ENCODE results near the gene SPG7. TPM values are rescaled to one million over a fixed set of nuclear protein-coding genes. Genes with fewer than 3 reads are reported as not detected.

Gene SPG7
- total RNA-seq, 1 donor from 2014 or later: 96.1 TPM

DNA sequence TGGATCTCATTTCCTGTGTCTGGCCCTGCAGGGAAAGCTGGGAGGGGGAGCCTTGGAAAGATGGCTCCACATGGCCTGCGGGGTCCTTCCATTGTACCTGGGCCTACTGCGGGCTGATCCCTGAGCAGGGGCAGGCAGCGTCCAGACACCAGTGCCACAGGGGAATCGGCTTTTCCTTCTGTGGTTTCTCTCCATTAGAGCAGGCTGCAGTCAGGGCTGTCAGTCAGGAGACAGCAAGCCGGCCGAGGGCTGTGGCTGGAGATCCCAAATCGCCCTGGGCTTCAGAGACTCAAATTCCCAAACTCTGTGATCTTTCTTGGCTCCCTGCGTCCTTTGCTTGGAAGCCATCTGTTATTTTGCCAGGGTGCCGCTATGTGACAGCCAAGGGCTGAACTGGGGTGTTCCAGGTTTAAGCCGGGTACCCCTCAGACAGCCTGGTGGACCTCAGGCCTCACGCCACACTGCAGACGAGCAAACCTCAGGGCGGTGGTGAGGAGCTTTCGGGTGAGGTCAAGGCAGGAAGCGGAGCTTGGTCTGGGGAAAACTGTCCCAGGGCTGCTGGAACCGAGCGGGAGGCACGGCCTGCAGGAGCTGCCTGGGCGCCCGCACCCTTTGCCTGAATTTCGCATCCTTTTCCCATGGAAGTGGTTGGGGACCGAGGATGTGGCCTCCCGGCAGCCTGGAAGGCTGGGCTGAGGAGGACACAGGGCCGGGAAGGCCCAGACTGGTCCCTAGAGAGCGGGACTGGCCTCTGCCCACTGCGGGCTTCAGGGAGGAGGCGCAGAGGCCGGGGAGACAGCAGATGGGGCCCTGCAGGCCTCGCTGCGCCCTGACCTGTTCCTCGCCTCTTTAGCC, 65.8 kb downstream of the SPG7 start:
- H3K9ac ChIP-seq (ENCODE audit: low read length): peak overlapping the region; percentile 53
- no peaks in the 10 kb centered on the region for H3K27me3 ChIP-seq (ENCODE audit: insufficient read depth, low read length)
- H3K27ac Mint-ChIP-seq (ENCODE audit: unreplicated experiment): peak overlapping the region; percentile 18
- DNase-seq (ENCODE audit: low read depth) (no peak), FAIRE-seq (no peak)
- no peaks in the 10 kb centered on the region for H3K9me3 ChIP-seq (ENCODE audit: insufficient read depth, low read depth, low read length)
- peaks cover 9% of the 10 kb centered on the region for H3K4me1 Mint-ChIP-seq (ENCODE audit: low read depth, unreplicated experiment)
- H3K36me3 Mint-ChIP-seq (ENCODE audit: low read depth, unreplicated experiment): no peaks in the 10 kb centered on the region
- H3K4me1 ChIP-seq (ENCODE audit: insufficient read depth, low read length): peaks cover 5% of the 10 kb centered on the region
- H3K27ac ChIP-seq (ENCODE audit: low read depth, low read length): no peak overlapping the region
- no peaks in the 10 kb centered on the region for H3K36me3 ChIP-seq (ENCODE audit: insufficient read depth, low read length)
- TF ChIP-seq CTCF (IDR thresholded peaks at IDR 0.05; ENCODE audit: insufficient read depth, low read depth, low read length): no peak
- no peak for TF ChIP-seq EZH2 (IDR thresholded peaks at IDR 0.05; ENCODE audit: insufficient read depth, low read length)
- peak overlapping the region; percentile 75 for H3K4me2 ChIP-seq (ENCODE audit: low read length)
- no peaks in the 10 kb centered on the region for H3K9me3 Mint-ChIP-seq (ENCODE audit: unreplicated experiment)
- no peaks in the 10 kb centered on the region for H4K20me1 ChIP-seq (ENCODE audit: insufficient read depth, low read length)
- H3K27me3 Mint-ChIP-seq (ENCODE audit: low read depth, unreplicated experiment): peaks cover 5% of the 10 kb centered on the region
- H3K4me3 Mint-ChIP-seq (ENCODE audit: unreplicated experiment): peak overlapping the region; percentile 34
- H2AFZ ChIP-seq (ENCODE audit: low read depth, low read length): peak overlapping the region; percentile 89
- no peak overlapping the region for H3K4me3 ChIP-seq (ENCODE audit: insufficient read depth, low read depth, low read length)
- peaks cover 5% of the 10 kb centered on the region for H3K79me2 ChIP-seq (ENCODE audit: insufficient read depth, low read length)

DNA sequence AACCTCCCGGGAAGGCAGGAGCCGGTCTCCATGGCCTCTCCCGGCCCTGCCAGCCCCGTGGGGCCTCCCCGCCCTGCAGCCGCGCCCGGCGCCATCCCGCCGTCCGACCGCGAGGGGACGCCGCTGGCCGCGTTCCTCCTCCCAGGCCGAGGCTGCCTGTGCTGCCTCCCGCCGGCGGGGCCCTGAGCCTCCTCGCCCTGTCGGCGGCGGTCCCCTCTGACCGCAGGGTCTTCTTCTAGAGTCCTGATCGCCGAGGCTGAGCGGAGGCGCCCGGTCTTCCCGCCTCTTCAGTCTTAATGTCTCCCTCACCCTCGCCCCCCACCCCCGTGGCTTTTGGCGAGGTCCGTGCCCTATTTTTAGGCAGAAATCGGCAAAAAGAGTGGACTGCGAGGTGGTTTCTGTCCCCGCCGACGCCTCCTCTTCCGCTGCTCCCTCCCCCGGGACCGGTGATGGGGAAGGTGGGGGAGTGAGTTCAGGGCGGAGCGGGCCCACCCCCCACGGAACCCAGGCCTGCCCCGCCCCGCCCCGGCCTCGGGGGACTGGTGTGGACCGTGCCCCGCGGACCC, 66.6 kb downstream of the SPG7 start:
- H3K27me3 ChIP-seq (ENCODE audit: insufficient read depth, low read length): no peaks in the 10 kb centered on the region
- DNase-seq (ENCODE audit: low read depth): peak; percentile 36
- H3K27ac ChIP-seq (ENCODE audit: low read depth, low read length): no peak overlapping the region
- peak; percentile 33 for TF ChIP-seq CTCF (IDR thresholded peaks at IDR 0.05; ENCODE audit: insufficient read depth, low read depth, low read length)
- TF ChIP-seq EZH2 (IDR thresholded peaks at IDR 0.05; ENCODE audit: insufficient read depth, low read length): no peak
- H3K4me1 ChIP-seq (ENCODE audit: insufficient read depth, low read length): peaks cover 5% of the 10 kb centered on the region
- H3K4me3 Mint-ChIP-seq (ENCODE audit: unreplicated experiment): peak overlapping the region; percentile 60
- peak overlapping the region; percentile 89 for H2AFZ ChIP-seq (ENCODE audit: low read depth, low read length)
- no peak for FAIRE-seq
- H3K27me3 Mint-ChIP-seq (ENCODE audit: low read depth, unreplicated experiment): peaks cover 5% of the 10 kb centered on the region
- H3K4me2 ChIP-seq (ENCODE audit: low read length): peak overlapping the region; percentile 75
- no peak overlapping the region for H3K27ac Mint-ChIP-seq (ENCODE audit: unreplicated experiment)
- peak overlapping the region; percentile 53 for H3K9ac ChIP-seq (ENCODE audit: low read length)
- peak overlapping the region; percentile 37 for H3K4me3 ChIP-seq (ENCODE audit: insufficient read depth, low read depth, low read length)
- peaks cover 5% of the 10 kb centered on the region for H3K79me2 ChIP-seq (ENCODE audit: insufficient read depth, low read length)
- H3K36me3 Mint-ChIP-seq (ENCODE audit: low read depth, unreplicated experiment): no peaks in the 10 kb centered on the region
- H3K4me1 Mint-ChIP-seq (ENCODE audit: low read depth, unreplicated experiment): peaks cover 9% of the 10 kb centered on the region
- no peaks in the 10 kb centered on the region for H3K36me3 ChIP-seq (ENCODE audit: insufficient read depth, low read length)
- no peaks in the 10 kb centered on the region for H3K9me3 Mint-ChIP-seq (ENCODE audit: unreplicated experiment)
- H4K20me1 ChIP-seq (ENCODE audit: insufficient read depth, low read length): no peaks in the 10 kb centered on the region
- no peaks in the 10 kb centered on the region for H3K9me3 ChIP-seq (ENCODE audit: insufficient read depth, low read depth, low read length)

Measured in astrocyte (in vitro differentiated cells and primary cell).